Measurements from ENCODE around the gene CENPB. TPM values are rescaled to one million over a fixed set of nuclear protein-coding genes. Genes with fewer than 3 reads are reported as not detected.

The CENPB gene
- total RNA-seq, 4 donors from 2014 or later = 38.8 to 81.4 (median 67.1) TPM

GRCh38 chr20:3745686-3746173, 40.8 kb downstream of the CENPB start:
- Histone ChIP-seq H3K9me3 (no peaks in the 10 kb centered on the region), H3K36me3 (peaks cover 0 to 26% (median 0%) of the 10 kb centered on the region in 3 donors), H3K4me3 (no peak overlapping the region), H3K27me3 (peaks cover 0 to 54% (median 0%) of the 10 kb centered on the region in 4 donors), H3K27ac (no peak overlapping the region), H3K4me1 (peaks cover 0 to 29% (median 9%) of the 10 kb centered on the region in 3 donors)
- intact Hi-C loops (cut with DNase I) = no loop called here
- no peak for TF ChIP-seq CTCF (IDR thresholded peaks at IDR 0.05)
- TF ChIP-seq POLR2A (IDR thresholded peaks at IDR 0.05) = no peak
- DNase-seq = no peak
- 60 to 76% methylated on average over 3 to 6 of the region's 11 CpGs for WGBS, 2 donors

- Histone ChIP-seq H3K9me3 (no peaks in the 10 kb centered on the region), H3K36me3 (peaks cover 0 to 20% (median 0%) of the 10 kb centered on the region in 3 donors), H3K4me1 (peaks cover 0 to 30% (median 9%) of the 10 kb centered on the region in 3 donors), H3K27ac (no peak overlapping the region), H3K27me3 (peaks cover 0 to 47% (median 0%) of the 10 kb centered on the region in 4 donors), H3K4me3 (peak overlapping the region in 1 of 4 donors; percentile 37)
- intact Hi-C loops (cut with DNase I) = no loop called here
- 30 to 54% methylated on average over 23 to 25 of the region's 45 CpGs for WGBS, 2 donors
- DNase-seq = no peak
- TF ChIP-seq POLR2A (IDR thresholded peaks at IDR 0.05) = no peak
- no peak for TF ChIP-seq CTCF (IDR thresholded peaks at IDR 0.05)
Measured at GRCh38 chr20:3744806-3745685, 41.5 kb downstream of the CENPB start.

GRCh38 chr20:3744037-3744436, 42.5 kb downstream of the CENPB start:
- intact Hi-C loops (cut with DNase I) = no loop called here
- no peaks in the 10 kb centered on the region for H3K9me3 ChIP-seq
- peaks cover 0 to 30% (median 4%) of the 10 kb centered on the region in 3 donors for H3K4me1 ChIP-seq
- H3K4me3 ChIP-seq = no peak overlapping the region
- peaks cover 0 to 37% (median 0%) of the 10 kb centered on the region in 4 donors for H3K27me3 ChIP-seq
- TF ChIP-seq POLR2A (IDR thresholded peaks at IDR 0.05) (no peak), CTCF (IDR thresholded peaks at IDR 0.05) (no peak)
- WGBS, 2 donors = 73 to 86% methylated on average over 1 of the region's 1 CpG
- H3K27ac ChIP-seq = no peak overlapping the region
- no peak for DNase-seq
- H3K36me3 ChIP-seq = peaks cover 0 to 14% (median 0%) of the 10 kb centered on the region in 3 donors

- Histone ChIP-seq H3K4me3 (no peak overlapping the region), H3K9me3 (no peaks in the 10 kb centered on the region), H3K27me3 (peaks cover 0 to 29% (median 0%) of the 10 kb centered on the region in 4 donors), H3K4me1 (peaks cover 0 to 38% (median 6%) of the 10 kb centered on the region in 3 donors), H3K27ac (no peak overlapping the region), H3K36me3 (peaks cover 0 to 12% (median 0%) of the 10 kb centered on the region in 3 donors)
- DNase-seq = no peak
- WGBS, 2 donors = 88 to 91% methylated on average over 2 of the region's 2 CpGs
- intact Hi-C loops (cut with DNase I) = no loop called here
- TF ChIP-seq POLR2A (IDR thresholded peaks at IDR 0.05) (no peak), CTCF (IDR thresholded peaks at IDR 0.05) (no peak)
Measured at GRCh38 chr20:3743251-3743650, 43.3 kb downstream of the CENPB start.

Measured in esophagus squamous epithelium (tissue), 5 donors.